H1 (cell line): ENCODE data around the gene ITPRIPL2. TPM values are rescaled to one million over a fixed set of nuclear protein-coding genes. Genes with fewer than 3 reads are reported as not detected.

Experiments used
- CTCF ChIA-PET: fragments of 300-600 bp; sonication (Branson Sonifier 250); formaldehyde crosslinking; loops from one replicate; lab custom pipeline; 2021; ENCODE audit not compliant: partially characterized antibody; lab: Charles Lee
- POLR2A ChIA-PET: fragments of 300-600 bp; sonication (Branson Sonifier 250); formaldehyde crosslinking; loops from one replicate; lab custom pipeline; 2021; ENCODE audit warnings: inconsistent platforms; ENCODE audit not compliant: partially characterized antibody; lab: Charles Lee
- DNase-seq, 2 experiments: peaks; one replicate each; pipeline versions ENCODE4 v3.0.0 to v3.0.0-alpha.2; 2010 to 2022; ENCODE audit warnings: low spot score in 2 of 2, low read depth in 1 of 2, mixed read lengths in 1 of 2
- FAIRE-seq: peaks from 2 replicates; lab custom pipeline; 2011; peaks lifted over from hg19 to GRCh38; lab: Jason Lieb, UNC
- H2AFZ ChIP-seq: 2 replicates; pipeline ENCODE4 v1.8.1; 2012; ENCODE audit warnings: low read length, inconsistent platforms
- H2AK5ac ChIP-seq: 2 replicates; pipeline ENCODE4 v1.6.1; 2013; ENCODE audit warnings: low read depth, low read length
- H2BK120ac ChIP-seq: replicated peaks from 2 replicates; pipeline ENCODE3; 2013; ENCODE audit warnings: low read depth, low read length, inconsistent platforms
- H2BK12ac ChIP-seq: 2 replicates; pipeline ENCODE4 v1.6.1; 2013; ENCODE audit warnings: low read depth, low read length
- H2BK15ac ChIP-seq: 2 replicates; pipeline ENCODE4 v1.6.1; 2013; ENCODE audit warnings: low read length
- H2BK20ac ChIP-seq: 2 replicates; pipeline ENCODE4 v1.6.1; 2013; ENCODE audit warnings: low read length
- H2BK5ac ChIP-seq: 2 replicates; pipeline ENCODE4 v1.6.1; 2013; ENCODE audit warnings: low read depth, low read length
- H3K14ac ChIP-seq: 2 replicates; pipeline ENCODE4 v1.6.1; 2013; ENCODE audit warnings: inconsistent platforms; ENCODE audit not compliant: insufficient read length
- H3K18ac ChIP-seq: 2 replicates; pipeline ENCODE4 v1.6.1; 2013; ENCODE audit warnings: low read length; ENCODE audit errors: extremely low read depth
- H3K23ac ChIP-seq: 2 replicates; pipeline ENCODE4 v1.6.1; 2013; ENCODE audit warnings: inconsistent platforms; ENCODE audit not compliant: insufficient read length
- H3K23me2 ChIP-seq: 2 replicates; pipeline ENCODE4 v1.6.1; 2013; ENCODE audit warnings: low read depth, low read length
- H3K27ac ChIP-seq: 2 replicates; pipeline ENCODE4 v1.6.1; 2011; ENCODE audit warnings: low read depth, low read length, inconsistent platforms
- H3K27me3 ChIP-seq, 4 experiments: replicated peaks in 1 of 4; 1 replicate in 1 of 4; 2 replicates in 3 of 4; pipeline versions ENCODE4 v1.6.1 to v1.8.1; 2011 to 2013; ENCODE audit warnings: low read length in 3 of 4, mild to moderate bottlenecking in 3 of 4, inconsistent platforms in 2 of 4, mixed read lengths in 2 of 4, moderate library complexity in 1 of 4; ENCODE audit not compliant: control insufficient read depth in 3 of 4, insufficient read depth in 3 of 4; ENCODE audit errors: extremely low read depth in 1 of 4
- H3K36me3 ChIP-seq, 4 experiments: 2 replicates each; pipeline versions ENCODE4 v1.6.1 to v1.8.1; 2011 to 2013; ENCODE audit warnings: mild to moderate bottlenecking in 4 of 4, low read length in 3 of 4, moderate library complexity in 2 of 4, control low read depth in 1 of 4, inconsistent platforms in 1 of 4; ENCODE audit not compliant: insufficient read depth in 4 of 4, control insufficient read depth in 2 of 4
- H3K4ac ChIP-seq: replicated peaks from 2 replicates; pipeline ENCODE3; 2013; ENCODE audit warnings: low read length, low read depth, mixed read lengths, inconsistent platforms; ENCODE audit not compliant: insufficient read length
- H3K4me1 ChIP-seq, 4 experiments: replicated peaks in 1 of 4; 1 replicate in 1 of 4; 2 replicates in 3 of 4; pipeline versions ENCODE4 v1.6.1 to v1.8.1; 2011 to 2013; ENCODE audit warnings: low read length in 3 of 4, inconsistent platforms in 2 of 4, mixed read lengths in 1 of 4; ENCODE audit not compliant: insufficient read depth in 4 of 4, control insufficient read depth in 3 of 4
- H3K4me2 ChIP-seq, 2 experiments: 2 replicates each; pipeline versions ENCODE4 v1.6.1 to v1.8.1; 2011 to 2013; ENCODE audit warnings: low read depth in 2 of 2, low read length in 2 of 2, control low read depth in 1 of 2, inconsistent platforms in 1 of 2, mild to moderate bottlenecking in 1 of 2; ENCODE audit not compliant: insufficient read depth in 1 of 2
- H3K4me3 ChIP-seq, 4 experiments: fragments of 200-600, 300-600 bp in 1 of 4; sonication (generic), shearing (Covaris generic), sonication (Bioruptor Twin) in 1 of 4; 2 replicates each; pipeline versions ENCODE4 v1.5.1 to v1.8.1; 2011 to 2016; ENCODE audit warnings: low read length in 4 of 4, low read depth in 3 of 4, control low read depth in 2 of 4, inconsistent platforms in 2 of 4, mild to moderate bottlenecking in 2 of 4, mixed read lengths in 1 of 4, moderate library complexity in 1 of 4; ENCODE audit not compliant: insufficient read depth in 2 of 4; ENCODE audit errors: extremely low read depth in 1 of 4
- H3K56ac ChIP-seq: replicated peaks from 2 replicates; pipeline ENCODE3; 2013; ENCODE audit warnings: low read depth, mild to moderate bottlenecking, mixed read lengths, low read length, inconsistent platforms; ENCODE audit not compliant: insufficient read length
- H3K79me1 ChIP-seq: 2 replicates; pipeline ENCODE4 v1.6.1; 2013; ENCODE audit warnings: low read depth, low read length, control low read depth
- H3K79me2 ChIP-seq, 2 experiments: 2 replicates each; pipeline versions ENCODE4 v1.6.1 to v1.8.1; 2012 to 2013; ENCODE audit warnings: low read length in 2 of 2, mild to moderate bottlenecking in 2 of 2, inconsistent platforms in 1 of 2; ENCODE audit not compliant: insufficient read depth in 2 of 2, control insufficient read depth in 1 of 2
- H3K9ac ChIP-seq, 4 experiments: replicated peaks in 1 of 4; 1 replicate in 1 of 4; 2 replicates in 3 of 4; pipeline versions ENCODE4 v1.6.1 to v1.8.1; 2011 to 2013; ENCODE audit warnings: low read depth in 3 of 4, low read length in 3 of 4, control low read depth in 2 of 4, mild to moderate bottlenecking in 2 of 4, moderate library complexity in 2 of 4, inconsistent platforms in 1 of 4; ENCODE audit errors: extremely low read depth in 1 of 4
- H3K9me3 ChIP-seq, 2 experiments: 2 replicates each; pipeline versions ENCODE4 v1.6.1 to v1.8.1; 2012 to 2013; ENCODE audit warnings: mild to moderate bottlenecking in 2 of 2, moderate library complexity in 2 of 2, control low read depth in 1 of 2, inconsistent platforms in 1 of 2, low read depth in 1 of 2, low read length in 1 of 2, mixed read lengths in 1 of 2; ENCODE audit not compliant: insufficient read depth in 2 of 2
- H4K20me1 ChIP-seq, 2 experiments: replicated peaks in 1 of 2; 2 replicates each; pipeline versions ENCODE3 to v1.8.1; 2011 to 2013; ENCODE audit warnings: inconsistent platforms in 2 of 2, low read length in 2 of 2, mild to moderate bottlenecking in 1 of 2; ENCODE audit not compliant: insufficient read depth in 2 of 2, control insufficient read depth in 1 of 2
- H4K5ac ChIP-seq: 2 replicates; pipeline ENCODE4 v1.6.1; 2013; ENCODE audit warnings: low read length, low read depth, mixed read lengths, inconsistent platforms; ENCODE audit not compliant: insufficient read length
- H4K8ac ChIP-seq: 2 replicates; pipeline ENCODE4 v1.8.0; 2013; ENCODE audit warnings: mild to moderate bottlenecking, moderate library complexity, low read length, inconsistent platforms; ENCODE audit not compliant: insufficient read depth; ENCODE audit errors: extremely low read depth
- H4K91ac ChIP-seq: replicated peaks from 2 replicates; pipeline ENCODE3; 2013; ENCODE audit warnings: low read length, mixed read lengths, inconsistent platforms; ENCODE audit not compliant: insufficient read length
- CHD2 ChIP-seq: IDR thresholded peaks from 2 replicates; pipeline ENCODE4 v1.6.1; 2012; ENCODE audit warnings: low read length, improper control_type of control experiment
- EP300 ChIP-seq, 2 experiments: IDR thresholded peaks; 1 replicate in 1 of 2; 2 replicates in 1 of 2; pipeline ENCODE4 v1.6.1; 2011 to 2012; ENCODE audit warnings: low read depth in 2 of 2, low read length in 2 of 2, mild to moderate bottlenecking in 2 of 2, borderline replicate concordance in 1 of 2, inconsistent platforms in 1 of 2, moderate library complexity in 1 of 2
- FOSL1 ChIP-seq: IDR thresholded peaks from 2 replicates; pipeline ENCODE4 v1.6.1; 2011; ENCODE audit warnings: mild to moderate bottlenecking, low read depth, low read length, moderate library complexity; ENCODE audit not compliant: insufficient read depth
- KDM4A ChIP-seq: IDR thresholded peaks from one replicate; pipeline ENCODE4 v1.7.1; 2012; ENCODE audit warnings: low read depth, mild to moderate bottlenecking, moderate library complexity, low read length, inconsistent platforms; ENCODE audit not compliant: severe bottlenecking
- PHF8 ChIP-seq: fragments of 200-600 bp; sonication (generic); conservative IDR thresholded peaks from 2 replicates; pipeline ENCODE4 v1.7.1; 2012; ENCODE audit warnings: low read depth, mild to moderate bottlenecking, inconsistent platforms, low read length, moderate library complexity
- POU5F1 ChIP-seq: IDR thresholded peaks from 2 replicates; pipeline ENCODE4 v1.6.1; 2011; ENCODE audit warnings: low read depth, mild to moderate bottlenecking, low read length, moderate library complexity
- RXRA ChIP-seq: IDR thresholded peaks from 2 replicates; pipeline ENCODE4 v1.6.1; 2011; ENCODE audit warnings: low read depth, mild to moderate bottlenecking, low read length, moderate library complexity; ENCODE audit not compliant: insufficient read depth
- SAP30 ChIP-seq: fragments of 300-600 bp; sonication (generic); IDR thresholded peaks from 2 replicates; pipeline ENCODE4 v1.7.1; 2012; ENCODE audit warnings: low read length, moderate library complexity, mild to moderate bottlenecking, inconsistent platforms; ENCODE audit not compliant: insufficient read depth, insufficient replicate concordance
- SIRT6 ChIP-seq: IDR thresholded peaks from one replicate; pipeline ENCODE4 v1.7.1; 2012; ENCODE audit warnings: low read length, inconsistent platforms
- SRF ChIP-seq: IDR thresholded peaks from 2 replicates; pipeline ENCODE4 v1.6.1; 2011; ENCODE audit warnings: mild to moderate bottlenecking, low read depth, low read length, moderate library complexity
- YY1 ChIP-seq: IDR thresholded peaks from 2 replicates; pipeline ENCODE4 v1.6.1; 2011; ENCODE audit warnings: low read depth, mild to moderate bottlenecking, low read length
- WGBS, 2 experiments: shearing (Covaris generic) in 1 of 2; methylation state at CpG; one replicate each; pipeline versions ENCODE4 v1.1.6 to v1.1.7; 2013 to 2015; ENCODE audit warnings: low lambda C conversion rate in 2 of 2, mixed read lengths in 2 of 2, inconsistent platforms in 1 of 2, low coverage in 1 of 2, missing lambda C conversion rate in 1 of 2; ENCODE audit not compliant: insufficient replicate concordance in 2 of 2, insufficient coverage in 1 of 2, insufficient read length in 1 of 2; ENCODE audit errors: extremely low coverage in 1 of 2, missing lambda C conversion rate in 1 of 2; 5-methylcytosine and 5-hydroxymethylcytosine counted together
- polyA plus RNA-seq, 7 experiments: library from polyadenylated mRNA; depleted of rRNA in 3 of 7; stranded (reverse) in 5 of 7; unstranded in 2 of 7; fragments of >200 nt in 5 of 7; fragments of 200-250 nt in 2 of 7; gene quantifications; 1 replicate in 5 of 7; 2 replicates in 1 of 7; 4 replicates in 1 of 7; pipeline versions ENCODE4 v1.2.1 to v1.2.3, GENCODE V29; 2011 to 2013; ENCODE audit warnings: missing spikeins in 2 of 7, mixed read lengths in 2 of 7
- total RNA-seq: library from RNA; stranded (reverse); fragmentation: NEBNext Ultra II Directional; extraction: Animal tissue kit (Norgen Biotek cat#: 25700); gene quantifications from 2 replicates; pipeline ENCODE4 v1.2.1, GENCODE V29; 2021

The ITPRIPL2 gene
- total and polyA plus RNA-seq, 2 of the 8 experiments (the other 6 are each of a cell fraction or from before 2014, with no cell fraction given) = 1.1 to 3.4 TPM

DNA sequence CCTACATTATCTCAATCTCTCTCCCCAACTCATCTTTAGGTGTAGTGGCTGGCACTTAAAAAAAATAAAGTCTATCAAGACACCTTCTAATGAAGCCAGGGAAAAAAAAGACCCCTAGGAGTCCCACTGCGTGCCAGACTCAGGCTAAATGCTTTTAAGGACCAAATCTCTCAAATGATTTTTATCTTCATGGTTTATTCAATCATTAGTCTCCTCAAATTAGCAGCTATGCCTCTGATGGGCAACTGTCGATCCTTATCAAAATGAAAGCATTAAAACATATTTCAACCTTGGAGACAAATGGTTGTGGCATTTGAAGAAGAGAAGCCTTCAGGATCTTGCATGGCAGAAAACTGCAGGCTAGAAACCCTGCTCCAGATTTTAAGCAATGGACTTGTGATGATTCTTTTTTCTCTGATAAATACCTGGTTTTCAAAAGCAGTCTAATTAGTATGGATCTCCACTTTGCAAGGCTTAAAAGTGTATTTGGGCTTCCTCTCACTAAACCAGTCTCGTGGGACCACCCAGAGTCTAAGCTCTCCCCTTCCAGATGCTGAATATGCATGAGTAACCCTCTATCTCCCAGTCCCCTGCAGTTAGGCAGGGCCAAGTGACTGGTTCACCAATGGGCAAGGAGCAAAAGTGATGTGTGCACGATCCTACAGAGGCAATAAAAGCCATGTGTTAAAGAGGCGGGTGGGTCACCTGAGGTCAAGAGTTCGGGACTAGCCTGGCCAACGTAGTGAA is 14.9 kb downstream of the ITPRIPL2 start:
- Histone ChIP-seq H3K18ac (no peak overlapping the region), H3K79me1 (no peaks in the 10 kb centered on the region), H2BK5ac (no peak overlapping the region), H4K5ac (no peak overlapping the region), H4K91ac (no peak overlapping the region), H3K56ac (no peak overlapping the region), H3K36me3 (no peaks in the 10 kb centered on the region), H3K4me1 (peaks cover 0 to 11% (median 4%) of the 10 kb centered on the region in 4 experiments; a peak in 5 of 7 replicates), H3K4ac (no peak overlapping the region), H3K14ac (no peak overlapping the region), H2AK5ac (no peak overlapping the region), H2AFZ (no peak overlapping the region), H2BK120ac (no peak overlapping the region), H3K23ac (no peak overlapping the region), H2BK12ac (no peak overlapping the region), H3K27me3 (no peaks in the 10 kb centered on the region), H3K27ac (no peak overlapping the region), H2BK15ac (no peak overlapping the region), H3K9me3 (peaks cover 3 to 6% of the 10 kb centered on the region in 2 experiments; a peak in 3 of 4 replicates), H3K23me2 (no peaks in the 10 kb centered on the region), H3K79me2 (no peaks in the 10 kb centered on the region), H3K4me2 (no peak overlapping the region), H3K9ac (no peak overlapping the region), H3K4me3 (no peak overlapping the region), H2BK20ac (no peak overlapping the region), H4K20me1 (no peaks in the 10 kb centered on the region), H4K8ac (no peak overlapping the region)
- CTCF ChIA-PET = interaction anchor here (1.3 to 2.3 kb wide), 3 partner anchors 9 to 13 kb away, joined by 4 to 10 read pairs (median 5); no protein-coding TSS in a partner anchor
- no peak for FAIRE-seq
- no peak for DNase-seq
- POLR2A ChIA-PET = no interaction called here
- WGBS, 2 experiments = 73% methylated on average over 7 of the region's 7 CpGs; no CpG with 5 or more reads in 1 of the 2 experiments
- TF ChIP-seq YY1 (no peak), RXRA (no peak), SRF (no peak), POU5F1 (no peak), SIRT6 (no peak), EP300 (IDR thresholded peaks at IDR 0.05; ENCODE audit: borderline replicate concordance in 1 of 2, low read depth in 2 of 2, low read length in 2 of 2) (no peak), PHF8 (no peak), SAP30 (no peak), CHD2 (no peak), KDM4A (no peak), FOSL1 (no peak)
